ENCODE results near the gene GDF9. TPM values are rescaled to one million over a fixed set of nuclear protein-coding genes. Genes with fewer than 3 reads are reported as not detected.

Gene GDF9
- total RNA-seq, 2 donors from 2014 or later: 0.70 to 0.94 TPM

DNA sequence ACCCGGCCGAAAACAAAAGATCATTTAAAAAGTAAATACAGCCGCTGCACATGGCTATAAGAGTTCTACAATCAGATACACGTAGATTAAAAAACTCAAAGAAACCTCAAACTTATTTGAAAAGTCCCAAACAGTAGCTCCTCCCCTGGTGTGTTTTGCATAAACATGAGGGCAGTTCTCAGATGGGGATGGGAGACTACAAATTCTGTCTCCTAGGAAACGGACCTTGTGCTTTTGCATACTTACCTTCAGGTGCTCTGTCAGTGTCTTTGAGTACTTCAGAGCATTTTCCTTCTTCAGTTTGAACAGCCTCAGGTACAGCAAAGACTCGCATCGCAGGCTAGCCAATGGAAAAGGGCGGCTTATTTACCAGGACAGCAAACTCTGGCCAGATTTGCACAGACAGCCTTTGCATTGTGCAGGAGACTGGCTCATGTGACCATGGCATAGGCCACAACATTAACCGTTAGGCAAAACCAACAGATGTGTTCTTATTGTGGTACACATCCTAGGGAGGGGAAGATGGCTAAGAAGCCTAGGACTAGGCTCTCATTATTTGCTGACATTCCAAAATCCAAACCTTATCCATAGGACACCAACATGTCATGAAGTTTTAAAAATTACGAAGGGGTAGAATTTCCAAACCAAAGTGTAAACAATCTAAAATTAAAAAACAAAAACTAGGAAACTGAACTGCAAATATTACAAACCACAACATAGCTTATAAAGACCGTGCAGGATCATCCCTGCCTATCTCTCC is 20.0 kb upstream of the GDF9 start:
- Mint-ChIP-seq H3K4me3 (no peak overlapping the region), H3K36me3 (ENCODE audit: low read depth) (peaks cover 5% of the 10 kb centered on the region), H3K4me1 (peaks cover 2% of the 10 kb centered on the region), H3K27me3 (no peaks in the 10 kb centered on the region), H3K27ac (no peak overlapping the region)
- H3K9me3 ChIP-seq (ENCODE audit: control insufficient read depth, low read length, poor library complexity, severe bottlenecking): no peaks in the 10 kb centered on the region
- DNase-seq (no peak), ATAC-seq (peak; percentile 23)

DNA sequence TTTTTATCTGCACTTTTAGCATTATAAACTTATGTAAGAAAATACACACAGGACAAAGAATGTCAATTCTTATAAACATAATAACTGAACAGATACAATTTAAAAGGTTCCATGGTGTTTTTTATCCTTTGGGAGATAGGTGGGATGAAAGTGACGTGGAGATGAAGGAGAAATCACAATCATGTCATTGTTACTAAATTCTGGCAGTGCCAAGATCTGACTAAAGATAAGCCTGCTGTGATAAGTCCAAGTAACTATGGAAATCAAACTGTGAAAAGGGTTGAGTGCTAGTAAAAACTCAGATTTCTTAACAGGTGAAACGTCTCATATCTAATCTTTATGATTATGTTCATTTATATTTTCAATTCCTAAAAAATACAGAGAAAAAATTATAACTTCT is 18.3 kb upstream of the GDF9 start:
- DNase-seq (no peak), ATAC-seq (no peak)
- H3K4me3 Mint-ChIP-seq: no peak overlapping the region
- H3K4me1 Mint-ChIP-seq: peaks cover 2% of the 10 kb centered on the region
- peaks cover 5% of the 10 kb centered on the region for H3K36me3 Mint-ChIP-seq (ENCODE audit: low read depth)
- H3K27me3 Mint-ChIP-seq: no peaks in the 10 kb centered on the region
- H3K9me3 ChIP-seq (ENCODE audit: control insufficient read depth, low read length, poor library complexity, severe bottlenecking): no peaks in the 10 kb centered on the region
- H3K27ac Mint-ChIP-seq: no peak overlapping the region

DNA sequence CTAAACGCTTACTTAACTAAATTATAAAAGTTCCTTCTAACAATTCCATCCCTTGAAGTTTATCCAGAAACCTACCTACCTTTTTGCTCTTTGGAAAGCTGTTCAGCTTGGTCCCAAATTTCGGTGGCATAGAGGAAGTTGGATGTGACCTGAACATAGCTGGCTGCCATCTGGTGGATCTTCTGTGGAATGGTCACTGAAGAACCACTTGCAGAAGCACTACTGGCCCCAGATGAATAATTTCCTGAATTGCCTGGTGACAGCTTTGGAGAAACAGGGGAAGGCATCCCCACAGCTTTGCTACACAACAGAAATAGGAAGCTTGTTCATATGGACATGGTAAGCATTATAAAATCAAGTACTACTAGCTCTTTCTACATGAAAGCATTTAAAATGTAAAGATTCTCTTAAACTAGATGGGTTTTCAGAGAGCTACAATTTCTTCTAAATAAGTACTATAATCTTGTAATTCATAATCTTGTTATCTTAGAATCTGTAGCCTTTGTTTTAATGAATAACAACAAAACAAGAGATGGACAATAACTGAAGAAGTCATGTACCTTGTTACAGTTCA is 17.1 kb upstream of the GDF9 start:
- H3K4me1 Mint-ChIP-seq: peaks cover 2% of the 10 kb centered on the region
- no peak overlapping the region for H3K27ac Mint-ChIP-seq
- no peaks in the 10 kb centered on the region for H3K27me3 Mint-ChIP-seq
- no peak overlapping the region for H3K4me3 Mint-ChIP-seq
- ATAC-seq: peak; percentile 72
- no peak for DNase-seq
- H3K36me3 Mint-ChIP-seq (ENCODE audit: low read depth): peaks cover 5% of the 10 kb centered on the region
- H3K9me3 ChIP-seq (ENCODE audit: control insufficient read depth, low read length, poor library complexity, severe bottlenecking): no peaks in the 10 kb centered on the region

DNA sequence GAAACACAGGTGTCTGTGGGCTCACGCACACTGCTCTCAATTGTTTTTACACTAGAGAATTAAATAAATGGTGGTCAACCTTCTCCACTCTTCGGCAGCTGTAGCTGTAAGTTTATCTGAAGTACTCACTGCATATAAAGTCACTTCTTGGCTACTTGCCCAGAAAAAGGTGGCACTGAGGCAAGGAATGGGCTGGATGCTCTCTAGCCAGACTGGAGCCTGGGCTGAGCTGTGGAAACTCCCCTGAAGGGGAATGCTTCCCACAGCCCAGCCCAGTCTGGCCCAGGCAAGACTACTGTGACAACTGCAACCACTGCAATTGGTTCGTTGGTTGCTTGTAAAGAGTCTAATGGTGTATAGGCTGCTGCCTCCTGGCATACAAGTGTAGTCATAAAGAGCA is 11.7 kb upstream of the GDF9 start:
- peak overlapping the region; percentile 34 for H3K27ac Mint-ChIP-seq
- DNase-seq (no peak), ATAC-seq (no peak)
- peaks cover 2% of the 10 kb centered on the region for H3K36me3 Mint-ChIP-seq (ENCODE audit: low read depth)
- no peaks in the 10 kb centered on the region for H3K9me3 ChIP-seq (ENCODE audit: control insufficient read depth, low read length, poor library complexity, severe bottlenecking)
- H3K4me3 Mint-ChIP-seq: no peak overlapping the region
- no peaks in the 10 kb centered on the region for H3K27me3 Mint-ChIP-seq
- H3K4me1 Mint-ChIP-seq: peaks cover 2% of the 10 kb centered on the region

DNA sequence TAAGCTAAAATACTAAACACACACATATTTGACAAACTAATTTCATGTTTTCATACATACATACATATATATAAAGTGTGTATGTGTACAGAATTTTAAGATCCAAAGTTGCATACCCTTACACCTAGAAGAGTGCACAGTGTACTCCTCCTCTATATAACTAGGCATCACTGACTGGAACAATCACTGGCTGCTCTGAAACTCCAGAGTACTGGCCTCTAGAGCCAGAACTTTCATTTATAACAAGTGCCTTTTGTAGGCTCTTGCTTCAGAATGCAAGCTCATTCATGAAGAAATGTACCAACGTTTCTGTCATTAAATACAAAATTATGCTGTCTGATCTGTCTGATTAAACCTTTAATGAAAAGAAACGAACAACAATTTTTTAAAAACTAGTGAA is 11.2 kb upstream of the GDF9 start:
- Mint-ChIP-seq H3K36me3 (ENCODE audit: low read depth) (no peaks in the 10 kb centered on the region), H3K4me1 (peaks cover 2% of the 10 kb centered on the region)
- no peak for ATAC-seq

DNA sequence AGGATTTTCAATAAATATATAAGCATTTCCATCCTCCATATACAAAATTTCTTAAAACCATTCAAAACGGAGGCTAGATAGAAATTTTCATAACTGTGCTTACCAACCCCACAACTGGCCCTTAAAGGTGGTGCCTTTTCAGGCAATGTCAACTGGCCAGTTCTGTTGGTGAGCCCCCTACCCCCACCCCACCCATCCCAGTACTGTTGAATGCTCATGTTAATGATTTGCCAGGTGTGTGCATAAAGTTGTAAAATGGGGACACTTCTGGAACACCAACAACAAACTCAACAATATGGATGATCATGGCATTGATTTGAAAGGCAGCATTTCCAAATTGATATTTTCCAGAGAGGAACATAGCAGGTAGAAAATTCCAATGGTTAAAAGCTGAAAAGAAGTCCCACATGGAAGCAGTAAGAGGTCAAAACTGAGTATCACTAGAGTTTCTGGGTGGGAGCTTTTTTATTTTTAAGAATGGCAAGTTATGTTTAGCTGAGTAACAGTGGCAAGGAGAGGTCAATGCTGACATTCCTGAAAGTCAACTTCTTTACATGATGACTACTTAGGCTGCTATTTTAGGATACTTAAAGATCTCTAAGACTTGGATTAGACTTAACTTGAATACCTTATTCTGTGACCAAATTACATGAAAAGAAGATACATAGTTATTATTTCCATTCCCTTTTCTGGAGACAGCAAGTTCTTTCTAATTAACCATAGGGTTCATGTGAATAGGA is 9.9 kb upstream of the GDF9 start:
- H3K36me3 Mint-ChIP-seq (ENCODE audit: low read depth): no peaks in the 10 kb centered on the region
- H3K4me3 Mint-ChIP-seq: no peak overlapping the region

More for the DNA sequence above, 11.2 kb upstream of the GDF9 start:
- H3K9me3 ChIP-seq (ENCODE audit: control insufficient read depth, low read length, poor library complexity, severe bottlenecking): no peaks in the 10 kb centered on the region
- peak overlapping the region; percentile 34 for H3K27ac Mint-ChIP-seq
- no peaks in the 10 kb centered on the region for H3K27me3 Mint-ChIP-seq
- DNase-seq: no peak
- no peak overlapping the region for H3K4me3 Mint-ChIP-seq

DNA sequence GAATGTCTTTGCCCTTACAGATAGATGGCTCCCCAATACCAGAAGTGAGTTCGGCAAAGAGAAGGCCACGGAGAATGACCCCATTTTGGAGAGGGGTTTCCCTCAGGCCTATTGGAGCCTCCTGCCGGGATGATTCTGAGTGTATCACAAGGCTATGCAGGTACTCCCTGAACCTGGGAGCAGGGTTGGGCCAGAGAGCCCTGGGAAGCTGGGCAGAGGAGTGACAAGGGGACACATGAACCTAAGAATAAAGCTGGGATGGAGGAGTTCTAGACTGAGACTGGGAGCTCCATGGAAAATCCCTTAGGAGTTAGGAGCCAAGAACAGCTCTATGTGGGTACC is 7.6 kb upstream of the GDF9 start:
- ATAC-seq (no peak), DNase-seq (no peak)
- Mint-ChIP-seq H3K36me3 (ENCODE audit: low read depth) (no peaks in the 10 kb centered on the region), H3K27ac (peak overlapping the region; percentile 61), H3K4me3 (no peak overlapping the region), H3K27me3 (no peaks in the 10 kb centered on the region), H3K4me1 (peaks cover 4% of the 10 kb centered on the region)
- H3K9me3 ChIP-seq (ENCODE audit: control insufficient read depth, low read length, poor library complexity, severe bottlenecking): no peaks in the 10 kb centered on the region

More for the DNA sequence above, 9.9 kb upstream of the GDF9 start:
- Mint-ChIP-seq H3K4me1 (peaks cover 2% of the 10 kb centered on the region), H3K27ac (no peak overlapping the region), H3K27me3 (no peaks in the 10 kb centered on the region)
- H3K9me3 ChIP-seq (ENCODE audit: control insufficient read depth, low read length, poor library complexity, severe bottlenecking): no peaks in the 10 kb centered on the region
- ATAC-seq (no peak), DNase-seq (no peak)

DNA sequence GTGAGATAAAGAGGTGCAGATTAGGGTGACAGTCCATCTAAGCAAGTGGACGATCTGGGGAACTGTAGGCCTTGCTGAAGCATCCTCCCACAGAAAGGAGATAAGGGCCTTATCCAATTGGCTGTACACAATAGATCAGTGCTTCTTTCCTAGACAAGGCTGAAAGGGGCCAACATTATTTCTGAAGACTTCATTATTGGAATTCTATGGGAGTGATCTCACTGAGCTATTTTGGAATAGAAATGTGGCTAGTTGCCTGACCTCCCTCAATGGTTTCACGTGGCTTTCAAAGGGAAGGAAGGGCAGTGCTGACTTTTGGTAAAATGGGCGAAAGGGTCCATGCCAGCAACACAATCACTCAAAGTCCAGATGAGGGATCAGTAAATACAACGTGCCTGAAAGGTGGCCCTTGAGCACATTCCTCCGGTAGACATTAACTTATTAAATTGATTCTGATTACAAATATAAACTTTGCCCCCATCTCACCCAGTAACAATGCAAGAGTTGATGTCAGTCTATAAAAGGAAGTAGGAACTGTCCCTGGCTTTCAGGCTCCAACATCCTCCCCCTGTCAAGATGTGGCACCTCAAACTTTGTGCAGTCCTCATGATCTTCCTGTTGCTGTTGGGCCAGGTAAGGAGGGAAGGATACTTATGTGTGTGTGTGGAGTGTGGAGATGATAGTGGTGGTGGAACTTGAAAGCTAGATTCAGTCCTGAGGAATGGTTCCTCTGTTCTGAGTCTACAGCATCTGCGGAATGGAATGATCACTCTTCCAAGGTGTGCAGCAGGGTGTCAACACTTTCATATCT is 7.1 kb upstream of the GDF9 start, which contains the start of gene LEAP2:
Gene LEAP2, plus strand, starts transcription at position 550 of the 811 bp plus-strand sequence. Its CDS starts 27 bp downstream, at position 577.
- Mint-ChIP-seq H3K4me3 (no peak within 1 kb of the TSS), H3K36me3 (ENCODE audit: low read depth) (no peaks in the 10 kb centered on the region)

DNA sequence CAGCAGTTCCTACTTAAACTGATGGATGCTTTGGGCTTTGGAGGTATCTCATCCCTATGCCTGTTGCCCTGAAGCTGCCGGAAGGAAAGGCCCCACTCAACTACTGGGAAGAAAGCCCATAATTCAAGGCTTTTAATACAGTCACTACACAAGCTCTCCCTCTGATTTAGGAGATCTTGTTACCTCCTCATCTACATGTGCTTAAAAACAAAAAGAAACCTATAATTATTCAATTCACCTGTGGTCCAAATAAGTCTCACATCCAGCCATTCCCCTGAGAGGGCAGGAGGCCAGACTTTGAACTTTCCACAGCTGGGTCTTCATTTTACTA is 6.5 kb upstream of the GDF9 start:
- no peaks in the 10 kb centered on the region for H3K36me3 Mint-ChIP-seq (ENCODE audit: low read depth)
- no peaks in the 10 kb centered on the region for H3K9me3 ChIP-seq (ENCODE audit: control insufficient read depth, low read length, poor library complexity, severe bottlenecking)
- DNase-seq: no peak
- no peak for ATAC-seq
- H3K4me1 Mint-ChIP-seq: peaks cover 4% of the 10 kb centered on the region
- H3K4me3 Mint-ChIP-seq: no peak overlapping the region
- peak overlapping the region; percentile 61 for H3K27ac Mint-ChIP-seq
- H3K27me3 Mint-ChIP-seq: no peaks in the 10 kb centered on the region

More for the DNA sequence above, 7.1 kb upstream of the GDF9 start, which contains the start of gene LEAP2:
- Mint-ChIP-seq H3K4me1 (peaks cover 4% of the 10 kb centered on the region), H3K27me3 (no peaks in the 10 kb centered on the region), H3K27ac (peak within 1 kb of the TSS; percentile 61)
- no peak for ATAC-seq
- no peaks in the 10 kb centered on the region for H3K9me3 ChIP-seq (ENCODE audit: control insufficient read depth, low read length, poor library complexity, severe bottlenecking)
- no peak for DNase-seq

DNA sequence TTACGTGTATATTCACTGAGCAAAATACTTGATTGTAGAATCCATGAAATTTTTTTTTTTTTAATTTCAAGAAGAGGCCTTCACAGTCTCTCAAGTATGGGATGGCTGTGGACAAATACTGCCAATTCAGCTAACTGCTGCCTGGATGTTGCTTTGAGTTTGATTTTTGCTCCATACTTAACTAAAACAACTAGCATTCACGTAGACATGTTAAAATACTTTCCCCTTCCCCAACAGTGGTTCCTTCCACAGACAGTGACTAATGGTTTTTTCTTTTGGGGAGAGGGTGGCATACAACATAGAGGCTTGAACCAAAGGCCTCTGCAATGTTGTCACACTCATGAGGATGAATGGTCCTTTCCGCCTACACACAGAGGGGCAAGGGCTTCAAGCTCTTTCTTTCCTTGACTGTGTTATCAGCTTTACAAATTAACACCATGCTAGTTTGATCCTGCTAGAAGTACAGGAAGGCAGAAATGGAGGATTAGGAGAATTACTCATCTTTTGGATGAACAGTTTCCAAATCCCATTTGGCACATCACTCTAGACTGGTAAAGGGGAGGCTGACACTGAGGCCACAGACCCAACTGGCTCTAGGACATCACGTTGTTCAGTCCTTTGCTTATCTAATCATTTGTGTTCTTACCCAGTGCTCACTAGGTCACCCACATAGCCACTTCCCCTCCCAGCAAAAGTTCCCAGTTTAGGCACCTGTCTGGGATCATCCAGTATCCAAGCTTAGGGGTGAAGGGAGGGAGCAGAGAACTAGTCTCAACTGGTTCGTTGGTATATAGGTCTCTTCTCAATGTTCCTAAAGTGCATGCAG is 5.4 kb upstream of the GDF9 start:
- ATAC-seq: no peak
- DNase-seq: no peak
- Mint-ChIP-seq H3K4me3 (no peak overlapping the region), H3K36me3 (ENCODE audit: low read depth) (no peaks in the 10 kb centered on the region), H3K27me3 (no peaks in the 10 kb centered on the region), H3K4me1 (peaks cover 14% of the 10 kb centered on the region), H3K27ac (peak overlapping the region; percentile 61)
- no peaks in the 10 kb centered on the region for H3K9me3 ChIP-seq (ENCODE audit: control insufficient read depth, low read length, poor library complexity, severe bottlenecking)

DNA sequence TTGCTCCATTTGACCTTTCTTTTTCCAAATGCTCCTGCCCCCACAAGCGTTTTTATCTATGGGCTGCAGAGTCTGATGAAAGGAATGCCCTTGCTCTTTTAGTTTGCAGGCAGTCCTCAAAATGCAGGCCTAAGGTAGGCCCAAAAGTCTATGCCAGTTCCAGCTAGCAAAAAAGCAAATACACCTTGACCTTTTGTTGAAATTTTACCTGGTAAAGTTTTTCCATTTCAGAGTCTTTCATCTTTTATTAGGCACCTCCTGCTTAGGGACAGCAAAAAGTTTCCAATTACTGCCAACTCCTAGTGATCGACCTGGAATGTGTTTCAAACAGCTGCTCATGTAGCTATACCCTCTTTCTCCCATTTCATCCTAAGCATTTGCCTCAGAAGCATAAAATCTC is 4.5 kb upstream of the GDF9 start:
- DNase-seq (no peak), ATAC-seq (no peak)
- H3K36me3 Mint-ChIP-seq (ENCODE audit: low read depth): peaks cover 4% of the 10 kb centered on the region
- H3K9me3 ChIP-seq (ENCODE audit: control insufficient read depth, low read length, poor library complexity, severe bottlenecking): no peaks in the 10 kb centered on the region
- H3K27me3 Mint-ChIP-seq: no peaks in the 10 kb centered on the region
- H3K4me1 Mint-ChIP-seq: peaks cover 18% of the 10 kb centered on the region
- H3K27ac Mint-ChIP-seq: peak overlapping the region; percentile 68
- H3K4me3 Mint-ChIP-seq: no peak overlapping the region

DNA sequence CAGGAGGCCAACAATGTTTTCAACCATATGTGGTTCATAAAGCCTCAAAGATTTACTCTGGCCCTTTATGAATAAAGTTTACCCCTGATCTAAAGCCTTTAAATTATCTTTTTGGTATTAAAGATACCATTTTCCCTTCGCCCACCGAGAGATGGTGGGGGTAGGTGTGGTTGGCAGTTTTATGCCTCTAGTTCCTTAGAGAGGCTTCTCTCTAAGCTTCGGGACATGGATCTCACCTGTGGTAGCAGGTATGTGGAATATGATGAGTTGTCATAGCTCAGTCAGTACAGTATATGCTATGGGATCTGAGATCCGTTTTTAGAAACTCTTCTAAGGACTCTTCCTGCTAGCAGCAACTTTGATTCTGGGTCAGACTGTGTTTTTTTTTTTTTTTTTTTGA is 2.5 kb upstream of the GDF9 start:
- peaks cover 18% of the 10 kb centered on the region for H3K4me1 Mint-ChIP-seq
- no peak for ATAC-seq
- peaks cover 4% of the 10 kb centered on the region for H3K36me3 Mint-ChIP-seq (ENCODE audit: low read depth)
- no peaks in the 10 kb centered on the region for H3K27me3 Mint-ChIP-seq
- no peak overlapping the region for H3K27ac Mint-ChIP-seq
- no peak for DNase-seq
- H3K9me3 ChIP-seq (ENCODE audit: control insufficient read depth, low read length, poor library complexity, severe bottlenecking): no peaks in the 10 kb centered on the region
- no peak overlapping the region for H3K4me3 Mint-ChIP-seq
